Vagina (tissue), 2 donors: ENCODE results near the gene FAM50A.

Source experiments
- CTCF ChIP-seq, 3 experiments: fragments of 450-650 bp in 2 of 3; fragments of 200-600 bp in 1 of 3; sonication (generic) in 1 of 3; IDR thresholded peaks; one replicate each; pipeline ENCODE4 v1.5.1; 2017 to 2019; ENCODE audit warnings: antibody characterized with exemption in 3 of 3, mild to moderate bottlenecking in 2 of 3, moderate library complexity in 2 of 3
- POLR2A ChIP-seq, 2 donors: fragments of 450-650 bp; IDR thresholded peaks; one replicate each; pipeline ENCODE4 v1.6.1; 2017; ENCODE audit warnings: antibody characterized with exemption in 2 of 2, mild to moderate bottlenecking in 2 of 2, moderate library complexity in 2 of 2
- POLR2AphosphoS5 ChIP-seq, 2 donors: sonication (generic); formaldehyde crosslinking; IDR thresholded peaks; one replicate each; pipeline ENCODE4 v1.9.0; 2017; ENCODE audit warnings: antibody characterized with exemption in 2 of 2, mild to moderate bottlenecking in 2 of 2, low read depth in 1 of 2; ENCODE audit not compliant: insufficient read depth in 1 of 2

DNA sequence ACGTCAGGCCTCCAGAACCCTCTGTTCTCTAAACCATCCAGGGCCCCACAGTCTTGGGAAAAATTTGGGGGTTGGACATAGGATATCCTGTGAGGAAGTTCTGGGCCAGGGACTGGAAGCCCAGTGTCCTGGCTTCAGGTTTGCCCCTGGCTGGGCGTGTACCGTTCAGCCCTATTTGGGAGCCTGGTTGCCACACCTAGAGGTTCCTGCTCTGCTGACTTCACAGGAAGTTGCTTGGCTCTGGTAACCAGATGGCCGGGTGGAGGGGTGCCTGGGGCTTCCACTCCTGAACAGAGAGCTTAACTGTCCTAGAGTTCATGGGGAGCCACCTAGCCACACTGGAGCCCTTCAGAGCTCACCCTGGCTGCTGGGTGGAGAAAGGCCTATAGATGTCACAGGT is 31.5 kb upstream of the FAM50A start:
- TF ChIP-seq POLR2A (IDR thresholded peaks at IDR 0.05), result no peak
- TF ChIP-seq CTCF (IDR thresholded peaks at IDR 0.05), result no peak
- no peak for TF ChIP-seq POLR2AphosphoS5 (IDR thresholded peaks at IDR 0.05; ENCODE audit: insufficient read depth in 1 of 2, low read depth in 1 of 2)
